HFF-Myc (cell line): Measurements from ENCODE around the gene PBX3.

ENCODE experiments used
- DNase-seq: peaks from one replicate; pipeline ENCODE4 v3.0.0-alpha.2; 2011; ENCODE audit warnings: low read depth; ENCODE audit errors: extremely low read depth
- H3K4me3 ChIP-seq: replicated peaks from 2 replicates; pipeline ENCODE4 v1.5.1; 2011; ENCODE audit warnings: low read depth, mild to moderate bottlenecking, control low read depth, low read length
- CTCF ChIP-seq: IDR thresholded peaks from 2 replicates; pipeline ENCODE4 v1.5.1; 2012; ENCODE audit warnings: mild to moderate bottlenecking, low read depth, low read length, control low read depth; ENCODE audit errors: missing control alignments

PBX3 gene

GRCh38 chr9:125890826-125891225, 143.7 kb downstream of the PBX3 start:
- no peak for TF ChIP-seq CTCF
- H3K4me3 ChIP-seq, result no peak overlapping the region
- no peak for DNase-seq

GRCh38 chr9:125893277-125893676, 146.1 kb downstream of the PBX3 start:
- no peak for DNase-seq
- H3K4me3 ChIP-seq, result no peak overlapping the region
- no peak for TF ChIP-seq CTCF

- no peak for TF ChIP-seq CTCF
- H3K4me3 ChIP-seq, result no peak overlapping the region
- DNase-seq, result no peak
Observed at GRCh38 chr9:125894566-125894965, 147.4 kb downstream of the PBX3 start.

DNA sequence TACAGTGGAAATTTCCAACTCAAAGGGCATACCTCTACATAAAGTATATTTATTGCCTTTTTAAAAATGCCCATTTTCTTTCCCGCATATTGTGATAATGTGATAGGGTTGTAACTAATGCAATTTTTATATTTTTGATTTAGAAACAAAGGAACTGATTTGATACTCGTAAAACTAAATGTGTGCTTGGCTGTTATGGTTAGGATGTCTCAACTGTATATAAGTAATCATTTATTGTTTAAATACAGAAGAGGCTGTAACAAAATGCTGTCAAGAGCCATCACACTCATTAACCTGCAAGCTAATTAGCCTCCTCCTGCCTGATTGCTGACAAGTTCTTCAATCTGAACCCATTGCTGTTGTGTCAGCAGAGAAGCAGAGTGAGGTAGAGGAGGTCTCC, 149.2 kb downstream of the PBX3 start:
- H3K4me3 ChIP-seq, result no peak overlapping the region
- DNase-seq, result no peak
- no peak for TF ChIP-seq CTCF

- DNase-seq, result no peak
- no peak overlapping the region for H3K4me3 ChIP-seq
- no peak for TF ChIP-seq CTCF
Observed at GRCh38 chr9:125896964-125897363, 149.8 kb downstream of the PBX3 start.

DNA sequence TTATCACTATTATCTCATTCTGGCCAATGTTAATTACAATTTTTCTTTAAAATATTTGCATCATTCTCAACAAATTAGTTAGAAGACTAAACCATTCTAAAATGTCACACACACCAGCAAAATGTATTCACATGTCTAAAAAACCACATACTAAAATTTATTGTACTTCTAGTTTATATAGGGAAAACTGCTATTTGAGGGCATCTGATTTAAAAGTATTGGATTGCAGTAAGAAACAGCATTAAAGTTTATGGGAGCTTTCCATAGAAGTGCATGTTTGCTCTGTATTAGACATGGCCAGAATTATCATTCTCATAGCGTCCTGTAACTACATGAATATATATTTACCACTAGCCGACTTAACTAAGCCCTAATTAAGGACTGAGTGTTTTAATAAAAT, 150.3 kb downstream of the PBX3 start:
- no peak for DNase-seq
- no peak overlapping the region for H3K4me3 ChIP-seq
- TF ChIP-seq CTCF, result no peak

DNA sequence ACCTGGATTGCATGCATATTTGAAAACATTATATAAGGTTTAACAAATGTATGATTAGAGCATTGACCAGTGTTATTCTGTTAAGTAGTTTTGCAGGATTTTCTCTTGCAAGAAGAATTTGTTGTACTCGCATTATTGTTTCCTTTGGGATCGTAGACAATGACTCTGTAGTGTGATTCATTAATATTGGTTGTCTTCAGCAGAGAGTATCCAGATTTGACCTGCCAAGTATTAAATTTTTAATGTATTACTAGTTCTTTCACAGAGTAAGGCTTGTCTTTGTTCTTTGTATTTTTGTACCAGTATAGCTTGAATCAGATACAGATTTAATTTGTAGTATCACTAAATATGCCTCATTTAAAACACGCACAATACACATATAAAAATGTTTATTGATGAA, 155.0 kb downstream of the PBX3 start:
- TF ChIP-seq CTCF, result no peak
- DNase-seq, result no peak

More for the DNA sequence above, 155.0 kb downstream of the PBX3 start:
- no peak overlapping the region for H3K4me3 ChIP-seq
